RWPE2 (cell line): ENCODE measurements around the gene KCTD1.

ENCODE experiments used
- ATAC-seq: fragments of 200-7000 bp; cut with Tn5 transposase; 3 replicates; pipeline ENCODE4 v1.9.1; 2021; ENCODE audit warnings: low read depth
- DNase-seq: peaks from one replicate; pipeline ENCODE4 v3.0.0-alpha.2; 2020; ENCODE audit warnings: low spot score
- H3K27ac ChIP-seq: fragments of 450-650 bp; 2 replicates; pipeline ENCODE4 v1.5.1; 2017; ENCODE audit warnings: mild to moderate bottlenecking; ENCODE audit not compliant: poor library complexity, severe bottlenecking
- H3K27me3 ChIP-seq: fragments of 250-450 bp; sonication (Bioruptor Pico); 2 replicates; pipeline ENCODE4 v1.5.1; 2021; ENCODE audit warnings: mild to moderate bottlenecking, moderate library complexity; ENCODE audit not compliant: insufficient read depth, poor library complexity, severe bottlenecking
- H3K36me3 ChIP-seq: fragments of 250-450 bp; sonication (Bioruptor Pico); 2 replicates; pipeline ENCODE4 v1.5.1; 2020; ENCODE audit warnings: low read depth, mild to moderate bottlenecking, moderate library complexity
- H3K4me1 ChIP-seq: fragments of 250-450 bp; sonication (Bioruptor Pico); 2 replicates; pipeline ENCODE4 v1.5.1; 2021; ENCODE audit warnings: mild to moderate bottlenecking, moderate library complexity; ENCODE audit not compliant: insufficient read depth, poor library complexity, severe bottlenecking
- H3K4me3 ChIP-seq: fragments of 250-450 bp; sonication (Bioruptor Pico); 2 replicates; pipeline ENCODE4 v1.5.1; 2021; ENCODE audit warnings: mild to moderate bottlenecking, moderate library complexity; ENCODE audit not compliant: severe bottlenecking
- H3K9me3 ChIP-seq: fragments of 250-450 bp; sonication (Bioruptor Pico); 2 replicates; pipeline ENCODE4 v1.5.1; 2021; ENCODE audit warnings: mild to moderate bottlenecking, moderate library complexity; ENCODE audit not compliant: severe bottlenecking
- TF ChIP-seq, protein P1 (sequence below): fragments of 450-650 bp; IDR thresholded peaks from one replicate; pipeline ENCODE4 v1.5.1; 2017; ENCODE audit warnings: mild to moderate bottlenecking, moderate library complexity; ENCODE audit not compliant: poor library complexity, severe bottlenecking

The KCTD1 gene

DNA sequence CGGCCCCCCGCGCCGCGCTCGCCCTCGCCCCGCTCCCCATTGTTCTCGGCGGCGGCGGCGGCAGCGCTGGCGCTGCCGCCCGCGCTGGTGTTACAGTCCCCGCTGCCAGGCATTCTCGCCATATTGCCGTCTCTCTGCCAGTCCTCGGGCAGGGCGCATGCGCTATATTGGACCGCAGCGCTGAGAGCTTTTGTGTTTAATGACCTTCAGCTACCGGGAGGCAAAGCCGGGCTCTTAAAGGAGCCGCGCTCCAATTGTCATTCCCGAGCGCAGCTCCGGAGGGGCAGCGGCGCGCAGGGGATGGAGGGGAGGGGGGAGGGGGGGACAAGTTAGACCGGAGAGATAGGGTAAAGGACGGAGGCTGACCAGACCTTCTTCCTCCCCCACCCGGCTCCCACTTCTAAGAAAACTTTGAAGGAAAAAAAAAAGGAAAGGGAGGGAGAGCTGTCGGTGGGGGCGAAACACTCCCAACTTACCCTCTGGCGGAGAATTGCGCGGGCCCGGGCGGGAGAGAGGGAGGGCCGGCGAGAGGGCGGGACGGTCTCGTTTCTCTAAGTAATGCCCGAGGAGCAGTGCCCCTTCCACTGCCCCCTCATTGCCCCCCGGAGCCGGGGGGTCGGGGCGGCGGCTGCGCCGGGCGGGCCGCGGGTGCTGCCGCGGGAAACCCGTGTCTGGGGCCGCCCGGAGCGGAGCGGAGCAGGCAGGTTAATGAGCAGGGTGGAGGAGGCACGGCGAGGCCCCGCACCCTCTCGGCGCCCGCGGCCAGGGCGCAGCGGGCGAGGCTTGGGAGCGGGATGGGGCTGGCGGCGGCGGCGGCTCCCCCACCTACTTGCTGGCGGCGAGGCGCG, at the start of gene KCTD1:
TSS of gene KCTD1 (minus strand) at position 139 of the 848 bp plus-strand sequence. CDS start at position 122, 17 bp downstream.
- Histone ChIP-seq H3K27ac (peak within 1 kb of the TSS; percentile 93), H3K4me3 (peak within 1 kb of the TSS; percentile 98), H3K36me3 (peaks cover 33% of the 10 kb centered on the region), H3K9me3 (no peaks in the 10 kb centered on the region), H3K27me3 (no peaks in the 10 kb centered on the region), H3K4me1 (peaks cover 21% of the 10 kb centered on the region)
- DNase-seq (peak; percentile 78), ATAC-seq (peak; percentile 13)
- TF ChIP-seq, protein P1, sequence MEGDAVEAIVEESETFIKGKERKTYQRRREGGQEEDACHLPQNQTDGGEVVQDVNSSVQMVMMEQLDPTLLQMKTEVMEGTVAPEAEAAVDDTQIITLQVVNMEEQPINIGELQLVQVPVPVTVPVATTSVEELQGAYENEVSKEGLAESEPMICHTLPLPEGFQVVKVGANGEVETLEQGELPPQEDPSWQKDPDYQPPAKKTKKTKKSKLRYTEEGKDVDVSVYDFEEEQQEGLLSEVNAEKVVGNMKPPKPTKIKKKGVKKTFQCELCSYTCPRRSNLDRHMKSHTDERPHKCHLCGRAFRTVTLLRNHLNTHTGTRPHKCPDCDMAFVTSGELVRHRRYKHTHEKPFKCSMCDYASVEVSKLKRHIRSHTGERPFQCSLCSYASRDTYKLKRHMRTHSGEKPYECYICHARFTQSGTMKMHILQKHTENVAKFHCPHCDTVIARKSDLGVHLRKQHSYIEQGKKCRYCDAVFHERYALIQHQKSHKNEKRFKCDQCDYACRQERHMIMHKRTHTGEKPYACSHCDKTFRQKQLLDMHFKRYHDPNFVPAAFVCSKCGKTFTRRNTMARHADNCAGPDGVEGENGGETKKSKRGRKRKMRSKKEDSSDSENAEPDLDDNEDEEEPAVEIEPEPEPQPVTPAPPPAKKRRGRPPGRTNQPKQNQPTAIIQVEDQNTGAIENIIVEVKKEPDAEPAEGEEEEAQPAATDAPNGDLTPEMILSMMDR = no peak

DNA sequence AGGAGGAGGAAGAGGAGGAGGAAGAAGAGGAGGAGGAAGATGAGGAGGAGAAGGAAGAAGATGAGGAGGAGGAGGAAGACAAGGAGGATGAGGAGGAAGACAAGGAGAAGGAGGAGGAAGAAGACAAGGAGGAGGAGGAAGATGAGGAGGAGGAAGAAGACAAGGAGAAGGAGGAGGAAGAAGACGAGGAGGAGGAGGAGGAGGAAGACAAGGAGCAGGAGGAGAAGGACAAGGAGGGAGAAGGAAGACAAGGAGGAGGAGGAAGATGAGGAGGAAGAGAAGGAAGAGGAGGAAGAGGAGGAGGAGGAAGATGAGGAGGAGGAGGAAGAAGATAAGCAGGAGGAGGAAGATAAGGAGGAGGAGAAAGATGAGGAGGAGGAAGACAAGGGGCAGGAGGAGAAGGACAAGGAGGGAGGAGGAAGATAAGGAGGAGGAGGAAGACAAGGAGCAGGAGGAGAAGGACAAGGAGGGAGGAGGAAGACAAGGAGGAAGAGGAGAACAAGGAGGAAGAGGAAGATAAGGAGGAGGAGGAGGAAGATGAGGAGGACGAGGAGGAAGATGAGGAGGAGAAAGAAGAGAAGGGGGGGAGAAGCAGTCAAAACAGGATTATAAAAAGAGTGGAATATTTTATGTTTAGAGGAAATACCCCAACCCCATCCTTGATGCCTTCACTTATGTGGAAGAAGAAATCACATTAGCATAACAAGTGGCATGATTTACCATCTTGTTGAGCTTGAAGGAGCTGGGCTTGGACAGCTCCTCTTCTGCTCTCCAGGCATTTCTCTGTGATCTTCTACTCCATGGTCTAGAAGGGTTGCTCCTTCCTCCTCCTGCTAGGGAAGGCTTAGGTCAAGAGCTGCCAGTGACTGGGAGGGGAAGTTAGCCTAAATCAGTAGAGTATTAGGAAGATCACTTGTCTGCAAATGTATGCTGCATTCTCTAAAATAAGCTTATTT, 45.3 kb upstream of the KCTD1 start:
- TF ChIP-seq, protein P1 = no peak
- ATAC-seq = no peak
- Histone ChIP-seq H3K27ac (no peak overlapping the region), H3K9me3 (no peaks in the 10 kb centered on the region), H3K36me3 (no peaks in the 10 kb centered on the region), H3K4me3 (no peak overlapping the region), H3K4me1 (no peaks in the 10 kb centered on the region), H3K27me3 (no peaks in the 10 kb centered on the region)
- DNase-seq = no peak

DNA sequence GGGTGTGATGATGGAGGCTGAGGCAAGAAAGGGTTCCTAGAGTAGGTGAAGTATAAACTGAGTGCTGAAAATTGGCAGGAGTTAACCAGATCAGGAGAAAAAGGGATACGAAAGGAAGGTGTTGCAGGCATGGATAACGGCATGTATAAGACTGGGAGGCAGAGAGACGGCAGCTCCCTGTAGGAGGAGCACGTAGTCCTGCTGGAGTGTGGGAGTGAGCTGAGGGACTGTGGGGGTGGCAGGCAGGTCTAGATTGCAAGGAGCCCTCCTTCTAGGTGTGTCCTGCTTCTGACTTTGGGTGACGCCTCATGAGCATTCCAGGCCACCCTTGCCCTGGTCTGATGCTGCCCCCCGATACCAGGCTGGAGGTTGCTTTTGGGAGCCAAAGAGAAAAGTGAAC, 36.4 kb upstream of the KCTD1 start:
- Histone ChIP-seq H3K27ac (no peak overlapping the region), H3K4me3 (no peak overlapping the region), H3K27me3 (no peaks in the 10 kb centered on the region), H3K4me1 (peaks cover 12% of the 10 kb centered on the region), H3K9me3 (no peaks in the 10 kb centered on the region), H3K36me3 (no peaks in the 10 kb centered on the region)
- TF ChIP-seq, protein P1 = no peak
- no peak for ATAC-seq
- DNase-seq = no peak

DNA sequence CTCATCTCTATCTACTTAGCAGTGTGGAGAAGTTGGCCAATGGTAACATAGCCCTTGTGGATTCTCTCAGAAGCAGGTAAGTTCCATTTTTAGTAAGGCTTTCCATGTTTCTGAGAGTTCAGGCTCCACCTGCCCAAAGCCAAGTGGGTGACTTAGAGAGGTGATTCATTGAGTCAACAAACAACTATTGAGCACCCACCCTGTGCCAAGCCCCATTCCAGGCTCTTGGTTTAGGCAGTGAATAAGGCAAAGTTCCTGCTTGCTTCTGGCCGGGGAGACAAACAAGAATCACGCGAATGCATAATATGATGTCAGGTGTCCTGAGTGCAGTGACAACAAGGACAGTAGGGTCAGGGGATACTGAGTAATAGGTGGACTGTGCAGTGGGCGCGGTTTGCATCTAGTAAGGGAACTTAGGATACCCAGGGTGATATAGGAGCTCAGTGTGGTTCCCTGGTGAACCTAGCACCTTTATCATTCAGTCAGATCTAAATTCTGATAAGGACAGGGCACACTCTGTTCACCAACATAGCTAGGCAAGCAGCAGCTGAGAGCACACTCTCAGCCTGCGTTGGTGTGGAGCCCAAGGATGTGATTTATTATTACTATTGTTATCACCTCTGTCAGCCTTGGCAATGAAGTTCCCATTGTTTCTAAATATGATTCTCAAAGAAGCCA, 31.7 kb upstream of the KCTD1 start:
- no peaks in the 10 kb centered on the region for H3K36me3 ChIP-seq
- TF ChIP-seq, protein P1 = no peak
- H3K4me3 ChIP-seq = no peak overlapping the region
- no peaks in the 10 kb centered on the region for H3K9me3 ChIP-seq
- peak; percentile 95 for ATAC-seq
- DNase-seq = peak; percentile 77
- no peaks in the 10 kb centered on the region for H3K27me3 ChIP-seq
- H3K27ac ChIP-seq = peak overlapping the region; percentile 17
- H3K4me1 ChIP-seq = peaks cover 21% of the 10 kb centered on the region
